Measurements from ENCODE around the gene ZNF397.

ZNF397 gene

DNA sequence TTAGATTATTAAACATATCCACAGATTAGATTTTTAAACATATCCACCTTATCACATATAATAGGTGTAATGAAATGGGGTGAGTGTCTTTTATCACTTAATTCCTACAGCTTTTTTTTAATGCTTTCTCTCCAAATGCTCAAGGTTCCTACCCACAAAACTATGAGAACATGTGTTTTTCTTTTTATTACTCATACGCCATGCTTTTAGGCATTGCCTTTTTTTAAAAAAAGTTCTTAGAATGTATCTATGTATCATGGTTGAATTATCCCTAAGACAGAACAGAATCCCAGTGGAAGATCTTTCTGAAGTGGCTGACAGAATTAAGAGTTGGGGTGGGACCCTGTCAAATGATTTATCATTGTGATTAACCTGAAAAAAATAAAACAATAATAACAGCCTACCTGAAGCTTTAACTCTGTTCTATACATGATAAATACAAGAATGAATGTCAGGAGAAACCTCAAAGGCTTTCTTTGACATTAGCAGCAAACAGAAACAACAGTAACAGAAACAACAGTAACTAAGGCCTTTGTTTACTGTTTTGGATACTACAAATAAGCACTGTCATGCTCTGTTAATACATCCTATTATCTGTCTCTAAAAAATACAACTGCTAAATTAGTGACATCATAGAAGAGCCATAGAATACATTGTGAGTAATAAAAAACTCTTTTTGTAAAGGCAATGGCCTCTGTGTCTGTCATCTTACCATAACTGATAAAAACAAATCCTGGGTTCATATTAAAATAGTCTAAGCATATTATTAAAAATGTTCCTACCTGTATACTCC, 4.1 kb upstream of the ZNF397 start:
- no peak overlapping the region for H3K27ac ChIP-seq
- no peak for TF ChIP-seq ZFX (IDR thresholded peaks at IDR 0.05)
- no peak for TF ChIP-seq CTCF (conservative IDR thresholded peaks at IDR 0.05)

DNA sequence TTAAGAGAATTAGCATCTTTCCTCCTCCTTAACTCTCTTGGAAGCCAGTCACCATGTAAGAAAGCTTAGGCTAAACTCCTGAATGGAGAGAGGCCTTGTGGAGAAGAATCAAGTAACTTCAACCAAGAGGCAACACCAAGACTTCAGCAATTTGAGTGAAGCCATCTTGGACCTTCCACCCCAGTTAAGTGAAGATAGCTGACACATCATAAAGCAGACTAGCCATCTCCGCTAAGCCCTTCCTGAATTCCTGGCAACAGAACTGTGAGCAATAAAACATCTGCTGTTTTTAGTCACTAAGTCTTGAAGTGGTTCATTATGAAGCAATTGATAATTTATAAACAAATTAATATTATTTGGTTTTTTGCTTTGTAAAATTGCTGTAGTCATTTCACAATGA, 1.5 kb upstream of the ZNF397 start:
- H3K27ac ChIP-seq: no peak overlapping the region
- no peak for TF ChIP-seq ZFX (IDR thresholded peaks at IDR 0.05)
- no peak for TF ChIP-seq CTCF (conservative IDR thresholded peaks at IDR 0.05)

- TF ChIP-seq ZFX (IDR thresholded peaks at IDR 0.05): no peak
- no peak for TF ChIP-seq CTCF (conservative IDR thresholded peaks at IDR 0.05)
- peak overlapping the region; percentile 86 for H3K27ac ChIP-seq
Observed at GRCh38 chr18:35241448-35241804, 592 bp downstream of the ZNF397 start.

- TF ChIP-seq CTCF (conservative IDR thresholded peaks at IDR 0.05) (no peak), ZFX (IDR thresholded peaks at IDR 0.05) (no peak)
- H3K27ac ChIP-seq: no peak overlapping the region
Observed at GRCh38 chr18:35242426-35242825, 1.6 kb downstream of the ZNF397 start.

DNA sequence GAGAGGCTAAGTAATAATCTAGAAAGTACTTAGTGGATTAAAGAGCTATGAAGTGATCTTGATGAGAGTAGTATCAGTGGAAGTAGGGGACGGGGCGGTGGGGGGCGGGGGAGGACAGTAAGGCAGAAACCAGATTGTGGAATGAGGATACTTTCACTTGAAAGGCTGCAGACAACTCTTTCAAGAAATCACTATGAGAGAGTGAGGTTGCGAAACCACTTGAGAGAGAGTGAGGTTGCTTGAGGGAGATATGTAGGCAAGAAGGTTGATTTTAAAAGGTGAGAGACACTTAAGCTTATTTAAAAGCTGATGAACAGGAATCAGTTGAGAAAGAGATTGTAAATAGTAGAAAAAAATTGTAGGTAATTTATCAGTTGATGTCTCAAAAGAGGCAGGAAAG, 3.8 kb downstream of the ZNF397 start:
- no peak overlapping the region for H3K27ac ChIP-seq
- no peak for TF ChIP-seq CTCF (conservative IDR thresholded peaks at IDR 0.05)
- TF ChIP-seq ZFX (IDR thresholded peaks at IDR 0.05): no peak

DNA sequence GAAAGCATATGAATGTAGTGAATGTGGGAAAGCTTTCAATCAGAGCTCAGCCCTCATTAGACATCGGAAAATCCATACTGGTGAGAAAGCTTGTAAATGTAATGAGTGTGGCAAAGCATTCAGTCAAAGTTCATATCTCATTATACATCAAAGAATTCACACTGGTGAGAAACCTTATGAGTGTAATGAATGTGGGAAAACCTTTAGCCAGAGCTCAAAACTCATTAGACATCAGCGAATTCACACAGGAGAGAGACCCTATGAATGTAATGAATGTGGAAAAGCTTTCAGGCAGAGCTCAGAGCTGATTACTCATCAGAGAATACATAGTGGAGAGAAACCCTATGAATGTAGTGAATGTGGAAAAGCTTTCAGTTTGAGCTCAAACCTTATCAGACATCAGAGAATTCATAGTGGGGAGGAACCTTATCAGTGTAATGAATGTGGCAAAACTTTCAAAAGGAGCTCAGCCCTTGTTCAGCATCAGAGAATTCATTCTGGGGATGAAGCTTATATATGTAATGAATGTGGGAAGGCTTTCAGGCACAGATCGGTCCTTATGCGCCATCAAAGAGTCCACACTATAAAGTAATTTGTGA, 5.0 kb downstream of the ZNF397 start:
- TF ChIP-seq ZFX (IDR thresholded peaks at IDR 0.05) (no peak), CTCF (conservative IDR thresholded peaks at IDR 0.05) (no peak)
- H3K27ac ChIP-seq: no peak overlapping the region

GRCh38 chr18:35246831-35247230, 6.0 kb downstream of the ZNF397 start:
- no peak for TF ChIP-seq CTCF (conservative IDR thresholded peaks at IDR 0.05)
- TF ChIP-seq ZFX (IDR thresholded peaks at IDR 0.05): no peak
- no peak overlapping the region for H3K27ac ChIP-seq

All from C4-2B (cell line).